A549 treated with AZD9567 at 1 μM for 4 hours (cell line): ENCODE results near the gene COX7B. TPM values are rescaled to one million over a fixed set of nuclear protein-coding genes. Genes with fewer than 3 reads are reported as not detected.

Experiments used
- total RNA-seq: library from RNA; stranded (reverse); fragments of 200-300 nt; extraction: Qiagen RNA extraction; gene quantifications from 5 replicates; pipeline ENCODE4 v1.2.3, GENCODE V29; 2022; ENCODE audit not compliant: insufficient read depth

Gene COX7B, protein sequence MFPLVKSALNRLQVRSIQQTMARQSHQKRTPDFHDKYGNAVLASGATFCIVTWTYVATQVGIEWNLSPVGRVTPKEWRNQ
- 577 to 622 TPM (median 603 TPM) in 5 replicates for total RNA-seq

DNA sequence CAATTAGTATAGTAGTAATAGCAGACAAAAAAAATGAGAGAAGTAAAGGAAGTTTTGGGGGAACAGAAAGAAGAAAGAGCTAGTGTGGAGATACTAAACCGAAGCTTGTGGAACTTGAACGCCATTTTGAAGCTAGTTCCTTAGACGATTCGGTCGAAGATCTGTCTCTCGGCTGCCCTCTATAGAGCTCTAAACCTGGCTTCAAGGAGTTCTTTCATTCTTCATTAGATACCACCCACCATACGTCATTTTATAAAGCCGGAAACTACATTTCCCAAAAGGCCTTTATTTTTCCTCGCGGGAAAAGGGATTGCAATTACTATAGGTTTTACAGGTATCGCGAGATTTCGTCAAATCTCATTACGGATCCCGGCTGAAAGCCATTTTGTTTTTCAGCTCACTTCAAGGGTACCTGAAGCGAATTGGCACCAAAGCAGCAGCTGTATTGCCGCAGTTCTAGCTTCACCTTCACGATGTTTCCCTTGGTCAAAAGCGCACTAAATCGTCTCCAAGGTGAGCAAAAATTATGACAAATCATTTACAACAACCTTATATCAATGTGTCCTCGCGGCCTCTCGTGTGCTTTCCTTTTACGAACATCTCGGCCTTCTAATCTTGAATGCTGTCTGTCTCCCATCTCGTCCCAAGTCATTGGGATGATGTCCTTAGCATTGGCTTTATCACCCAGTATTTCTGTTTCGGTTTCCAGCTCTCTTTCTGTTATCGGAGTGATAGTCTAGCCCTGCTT lies at the start of gene COX7B:
Gene COX7B (plus strand): TSS at position 388 of the 748 bp plus-strand sequence. CDS start 86 bp downstream, at position 474.

DNA sequence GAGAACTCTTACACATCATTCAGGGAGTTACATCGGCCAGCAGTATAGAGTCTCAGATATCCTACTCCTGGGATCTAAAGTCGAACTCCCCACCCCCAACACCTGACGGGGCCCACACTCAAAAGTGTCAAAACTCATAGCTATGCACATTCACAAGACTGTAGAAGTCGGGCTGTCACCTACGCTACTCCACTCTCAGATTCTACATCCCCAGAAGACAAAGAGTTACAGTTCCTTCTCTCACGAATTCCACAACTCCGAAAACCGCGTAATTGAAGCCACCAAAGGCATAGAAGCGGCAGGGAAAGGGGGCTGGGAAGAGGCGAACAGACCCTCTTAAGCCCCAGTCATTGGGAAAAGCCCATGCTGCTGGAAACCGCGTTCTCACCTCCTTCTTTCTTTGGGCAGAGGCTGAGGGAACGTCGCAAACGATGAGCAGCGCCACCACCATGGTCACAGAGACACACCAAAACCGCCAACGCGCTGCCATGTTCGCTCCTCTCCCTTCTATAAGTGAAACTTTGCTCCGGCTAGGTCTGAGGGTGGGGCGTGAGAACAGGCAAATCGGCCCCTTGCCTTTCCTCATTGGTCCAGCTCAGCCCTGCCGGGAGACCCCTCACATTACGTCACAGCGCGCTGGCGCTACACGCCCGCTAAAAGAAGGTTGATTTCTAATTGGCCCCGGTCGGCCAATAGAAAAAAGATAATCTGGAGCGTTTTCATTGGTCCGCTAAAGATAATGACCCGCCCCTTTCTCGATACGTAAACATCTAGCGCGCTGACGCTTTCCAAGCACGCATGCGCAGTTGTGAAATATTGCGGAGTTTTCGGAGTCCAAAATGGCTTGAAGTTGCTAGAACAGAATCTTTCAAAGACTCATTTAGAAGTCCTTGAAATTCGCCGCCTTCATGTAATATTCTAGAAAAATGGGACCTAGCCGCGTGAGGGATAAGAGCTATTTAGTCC lies 4.1 kb upstream of the COX7B start, which contains the start of gene MAGT1:
Gene MAGT1 (minus strand): TSS at position 515 of the 966 bp plus-strand sequence. CDS start 25 bp downstream, at position 490.

DNA sequence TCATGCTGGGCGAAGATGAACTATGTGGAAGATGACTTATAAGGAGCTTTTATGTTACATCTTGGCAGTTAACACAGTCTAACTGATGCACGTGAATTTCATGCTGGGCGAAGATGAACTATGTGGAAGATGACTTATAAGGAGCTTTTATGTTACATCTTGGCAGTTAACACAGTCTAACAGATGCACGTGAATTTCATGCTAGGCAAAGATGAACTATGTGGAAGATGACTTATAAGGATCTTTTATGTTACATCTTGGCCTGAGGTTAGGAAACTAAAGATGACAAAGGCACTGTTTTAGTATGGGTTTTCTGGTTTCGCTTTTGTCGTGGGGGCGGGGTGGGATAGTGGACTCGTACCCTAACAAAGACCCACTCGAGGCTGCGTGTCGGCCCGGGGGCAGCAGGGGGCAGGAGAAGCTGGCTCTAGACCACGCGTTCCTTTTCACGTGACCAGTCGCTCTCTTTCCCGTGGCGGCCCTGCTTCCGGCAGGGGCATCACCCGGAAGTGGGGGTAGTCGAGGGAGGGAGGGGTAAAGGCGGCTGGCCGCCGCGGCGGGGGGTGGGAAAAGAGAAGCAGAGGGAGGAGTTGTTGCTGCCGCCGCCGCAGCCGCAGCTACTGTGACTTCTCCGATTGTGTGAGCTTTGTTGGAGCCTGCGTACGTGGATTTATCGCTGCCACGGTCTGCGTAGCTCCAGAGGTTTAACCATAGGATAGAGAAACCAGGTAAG lies 11.0 kb downstream of the COX7B start, which contains the start of gene ATP7A:
Gene ATP7A (plus strand): TSS at position 586 of the 733 bp plus-strand sequence. CDS start 60,949 bp downstream, outside the sequence.

Other genes with a start within 250 kb of the COX7B start
- gene ATRX, start 113.3 kb upstream of the COX7B start, total RNA-seq: 13.0 to 29.7 TPM (median 18.6 TPM) in 5 replicates
- gene MAGT1, start 4.0 kb upstream of the COX7B start, total RNA-seq: 34.3 to 40.2 TPM (median 39.1 TPM) in 5 replicates
- gene ATP7A, start 11.2 kb downstream of the COX7B start, total RNA-seq: 2.5 to 5.9 TPM (median 3.3 TPM) in 5 replicates
- gene PGAM4, start 70.2 kb downstream of the COX7B start, total RNA-seq: 0.31 to 0.58 TPM (median 0.36 TPM) in 4 of 5 replicates, not detected in the other
- 584 to 611 TPM (median 593 TPM) in 5 replicates for gene PGK1, start 204.8 kb downstream of the COX7B start, total RNA-seq
- 9.3 to 16.8 TPM (median 11.9 TPM) in 5 replicates for gene TAF9B, start 240.2 kb downstream of the COX7B start, total RNA-seq